Measurements from ENCODE around the gene STK32A. TPM values are rescaled to one million over a fixed set of nuclear protein-coding genes. Genes with fewer than 3 reads are reported as not detected.

The STK32A gene
- total and polyA plus RNA-seq, 9 of the 15 experiments (the other 6 are each of a cell fraction or from before 2014, with no cell fraction given), result not detected

DNA sequence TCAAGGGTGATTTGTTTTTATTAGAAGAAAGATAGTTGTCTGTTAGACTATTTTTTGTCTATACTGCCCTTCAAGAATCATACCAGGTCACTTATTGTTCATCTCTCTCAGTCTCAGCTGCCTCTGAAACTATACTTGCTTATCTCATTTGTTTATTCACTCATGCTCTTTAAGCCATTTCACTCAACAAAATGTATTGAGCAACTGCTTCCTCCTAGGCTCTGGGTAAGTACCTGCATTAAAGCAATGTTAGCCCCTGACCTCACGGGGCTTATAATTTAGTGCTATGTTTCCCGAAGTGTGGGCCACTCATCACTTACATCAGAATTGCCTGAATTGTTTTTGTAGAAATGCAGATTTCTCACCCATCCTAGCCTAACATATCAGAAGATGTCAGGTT, 174.2 kb downstream of the STK32A start (continued):
- TF ChIP-seq, protein P1, sequence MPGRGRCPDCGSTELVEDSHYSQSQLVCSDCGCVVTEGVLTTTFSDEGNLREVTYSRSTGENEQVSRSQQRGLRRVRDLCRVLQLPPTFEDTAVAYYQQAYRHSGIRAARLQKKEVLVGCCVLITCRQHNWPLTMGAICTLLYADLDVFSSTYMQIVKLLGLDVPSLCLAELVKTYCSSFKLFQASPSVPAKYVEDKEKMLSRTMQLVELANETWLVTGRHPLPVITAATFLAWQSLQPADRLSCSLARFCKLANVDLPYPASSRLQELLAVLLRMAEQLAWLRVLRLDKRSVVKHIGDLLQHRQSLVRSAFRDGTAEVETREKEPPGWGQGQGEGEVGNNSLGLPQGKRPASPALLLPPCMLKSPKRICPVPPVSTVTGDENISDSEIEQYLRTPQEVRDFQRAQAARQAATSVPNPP (IDR thresholded peaks at IDR 0.05; ENCODE audit: borderline replicate concordance, insufficient read depth, insufficient read length), result no peak
- no peak for TF ChIP-seq MCM3 (IDR thresholded peaks at IDR 0.05)
- no peak for TF ChIP-seq ZSCAN29 (IDR thresholded peaks at IDR 0.05)
- no peak for TF ChIP-seq SOX6 (IDR thresholded peaks at IDR 0.05)
- TF ChIP-seq CAMTA2 (CRISPR knock-in tag; conservative IDR thresholded peaks at IDR 0.05), result no peak
- TF ChIP-seq POLR2A (conservative IDR thresholded peaks at IDR 0.05), result no peak

DNA sequence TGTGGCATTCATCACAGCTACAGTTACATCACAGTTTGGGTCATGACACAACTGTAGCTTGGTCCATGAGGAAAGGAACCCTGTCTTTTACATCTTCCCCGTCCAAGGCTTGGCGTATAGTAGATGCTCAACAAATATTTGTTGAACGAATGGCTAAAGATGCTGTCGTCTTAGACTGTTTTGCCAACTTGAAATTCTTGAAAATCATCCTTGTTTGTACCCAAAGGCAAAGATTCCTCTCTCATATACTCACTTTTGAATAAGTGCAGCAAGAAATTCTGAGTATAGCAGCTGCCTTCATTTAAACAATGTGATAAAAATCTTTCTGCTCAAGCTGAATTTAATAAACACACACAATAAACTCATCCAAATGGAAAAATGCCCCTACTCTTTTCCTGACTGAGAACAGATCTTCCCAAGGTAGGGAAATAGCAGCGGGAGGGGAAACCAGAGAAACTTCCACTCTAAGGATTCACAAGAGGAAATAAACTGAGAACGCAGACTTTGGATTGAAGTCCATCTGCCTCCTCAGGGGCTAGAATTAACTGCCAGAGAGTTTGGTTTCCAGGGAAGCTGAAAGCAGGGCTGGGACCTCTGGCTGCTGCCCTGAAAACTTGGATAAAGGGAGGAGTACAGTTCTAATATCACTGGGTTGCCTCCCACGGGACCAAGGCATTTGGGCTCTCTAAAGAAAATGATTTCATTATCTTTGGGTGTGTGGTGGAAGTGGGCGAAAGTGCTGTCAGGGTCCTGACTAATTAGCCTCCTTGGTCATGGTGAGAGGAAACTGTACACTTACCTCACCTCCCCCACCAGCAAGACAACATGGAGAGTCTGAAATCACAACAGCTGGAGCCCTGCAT, 175.9 kb downstream of the STK32A start:
- no peaks in the 10 kb centered on the region for H3K79me2 ChIP-seq (ENCODE audit: control insufficient read depth, insufficient read depth, low read length)
- ChIA-PET POLR2A (no interaction called here), CTCF (ENCODE audit: low intra/inter-chr PET ratio) (no interaction called here)
- H4K20me1 ChIP-seq (replicated peaks; ENCODE audit: control insufficient read depth, insufficient read depth, low read length), result no peaks in the 10 kb centered on the region
- FAIRE-seq (no peak), DNase-seq (ENCODE audit: extremely low read depth in 1 of 4, low spot score in 3 of 4) (no peak), ATAC-seq (no peak)
- no peaks in the 10 kb centered on the region for H3K27me3 ChIP-seq (ENCODE audit: control insufficient read depth in 2 of 2, insufficient read depth in 2 of 2, low read length in 2 of 2)
- H3K9ac ChIP-seq (ENCODE audit: insufficient read depth in 1 of 2, low read depth in 2 of 2, low read length in 2 of 2), result no peak overlapping the region
- intact Hi-C loops (cut with micrococcal nuclease), result no loop called here
- no peaks in the 10 kb centered on the region for H3K4me1 ChIP-seq (replicated peaks in 1 of 2; ENCODE audit: control insufficient read depth in 2 of 2, insufficient read depth in 2 of 2, low read length in 2 of 2)
- H3K36me3 ChIP-seq (ENCODE audit: control insufficient read depth, insufficient read depth, low read length), result no peaks in the 10 kb centered on the region
- H3K27ac ChIP-seq (ENCODE audit: extremely low read depth, low read depth, low read length), result no peak overlapping the region
- WGBS (ENCODE audit: insufficient coverage, low coverage, missing lambda C conversion rate), result 2% methylated on average over 8 of the region's 8 CpGs
- no peaks in the 10 kb centered on the region for H3K9me1 ChIP-seq (ENCODE audit: control insufficient read depth, insufficient read depth, low read length)
- no peak overlapping the region for H3K4me2 ChIP-seq (ENCODE audit: insufficient read depth, low read length)
- no TSS peak for BruUV-seq (replicated peaks)
- H3K9me3 ChIP-seq (replicated peaks; ENCODE audit: control insufficient read depth, insufficient read depth, low read depth, low read length), result no peaks in the 10 kb centered on the region
- H2AFZ ChIP-seq (ENCODE audit: low read depth, low read length), result no peak overlapping the region
- in situ Hi-C loops (cut with MboI), result no loop called here
- no peak overlapping the region for H3K4me3 ChIP-seq
- TF ChIP-seq PHB (CRISPR knock-in tag; IDR thresholded peaks at IDR 0.05) (no peak), PCBP1 (IDR thresholded peaks at IDR 0.05; ENCODE audit: low read depth, low read length, poor library complexity, severe bottlenecking) (no peak), RUNX1 (IDR thresholded peaks at IDR 0.05; ENCODE audit: low read depth) (no peak)
- TF ChIP-seq, protein P2, sequence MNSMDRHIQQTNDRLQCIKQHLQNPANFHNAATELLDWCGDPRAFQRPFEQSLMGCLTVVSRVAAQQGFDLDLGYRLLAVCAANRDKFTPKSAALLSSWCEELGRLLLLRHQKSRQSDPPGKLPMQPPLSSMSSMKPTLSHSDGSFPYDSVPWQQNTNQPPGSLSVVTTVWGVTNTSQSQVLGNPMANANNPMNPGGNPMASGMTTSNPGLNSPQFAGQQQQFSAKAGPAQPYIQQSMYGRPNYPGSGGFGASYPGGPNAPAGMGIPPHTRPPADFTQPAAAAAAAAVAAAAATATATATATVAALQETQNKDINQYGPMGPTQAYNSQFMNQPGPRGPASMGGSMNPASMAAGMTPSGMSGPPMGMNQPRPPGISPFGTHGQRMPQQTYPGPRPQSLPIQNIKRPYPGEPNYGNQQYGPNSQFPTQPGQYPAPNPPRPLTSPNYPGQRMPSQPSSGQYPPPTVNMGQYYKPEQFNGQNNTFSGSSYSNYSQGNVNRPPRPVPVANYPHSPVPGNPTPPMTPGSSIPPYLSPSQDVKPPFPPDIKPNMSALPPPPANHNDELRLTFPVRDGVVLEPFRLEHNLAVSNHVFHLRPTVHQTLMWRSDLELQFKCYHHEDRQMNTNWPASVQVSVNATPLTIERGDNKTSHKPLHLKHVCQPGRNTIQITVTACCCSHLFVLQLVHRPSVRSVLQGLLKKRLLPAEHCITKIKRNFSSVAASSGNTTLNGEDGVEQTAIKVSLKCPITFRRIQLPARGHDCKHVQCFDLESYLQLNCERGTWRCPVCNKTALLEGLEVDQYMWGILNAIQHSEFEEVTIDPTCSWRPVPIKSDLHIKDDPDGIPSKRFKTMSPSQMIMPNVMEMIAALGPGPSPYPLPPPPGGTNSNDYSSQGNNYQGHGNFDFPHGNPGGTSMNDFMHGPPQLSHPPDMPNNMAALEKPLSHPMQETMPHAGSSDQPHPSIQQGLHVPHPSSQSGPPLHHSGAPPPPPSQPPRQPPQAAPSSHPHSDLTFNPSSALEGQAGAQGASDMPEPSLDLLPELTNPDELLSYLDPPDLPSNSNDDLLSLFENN (IDR thresholded peaks at IDR 0.05; ENCODE audit: low read depth in 2 of 2, low read length in 2 of 2), result no peak
- TF ChIP-seq, protein P3, sequence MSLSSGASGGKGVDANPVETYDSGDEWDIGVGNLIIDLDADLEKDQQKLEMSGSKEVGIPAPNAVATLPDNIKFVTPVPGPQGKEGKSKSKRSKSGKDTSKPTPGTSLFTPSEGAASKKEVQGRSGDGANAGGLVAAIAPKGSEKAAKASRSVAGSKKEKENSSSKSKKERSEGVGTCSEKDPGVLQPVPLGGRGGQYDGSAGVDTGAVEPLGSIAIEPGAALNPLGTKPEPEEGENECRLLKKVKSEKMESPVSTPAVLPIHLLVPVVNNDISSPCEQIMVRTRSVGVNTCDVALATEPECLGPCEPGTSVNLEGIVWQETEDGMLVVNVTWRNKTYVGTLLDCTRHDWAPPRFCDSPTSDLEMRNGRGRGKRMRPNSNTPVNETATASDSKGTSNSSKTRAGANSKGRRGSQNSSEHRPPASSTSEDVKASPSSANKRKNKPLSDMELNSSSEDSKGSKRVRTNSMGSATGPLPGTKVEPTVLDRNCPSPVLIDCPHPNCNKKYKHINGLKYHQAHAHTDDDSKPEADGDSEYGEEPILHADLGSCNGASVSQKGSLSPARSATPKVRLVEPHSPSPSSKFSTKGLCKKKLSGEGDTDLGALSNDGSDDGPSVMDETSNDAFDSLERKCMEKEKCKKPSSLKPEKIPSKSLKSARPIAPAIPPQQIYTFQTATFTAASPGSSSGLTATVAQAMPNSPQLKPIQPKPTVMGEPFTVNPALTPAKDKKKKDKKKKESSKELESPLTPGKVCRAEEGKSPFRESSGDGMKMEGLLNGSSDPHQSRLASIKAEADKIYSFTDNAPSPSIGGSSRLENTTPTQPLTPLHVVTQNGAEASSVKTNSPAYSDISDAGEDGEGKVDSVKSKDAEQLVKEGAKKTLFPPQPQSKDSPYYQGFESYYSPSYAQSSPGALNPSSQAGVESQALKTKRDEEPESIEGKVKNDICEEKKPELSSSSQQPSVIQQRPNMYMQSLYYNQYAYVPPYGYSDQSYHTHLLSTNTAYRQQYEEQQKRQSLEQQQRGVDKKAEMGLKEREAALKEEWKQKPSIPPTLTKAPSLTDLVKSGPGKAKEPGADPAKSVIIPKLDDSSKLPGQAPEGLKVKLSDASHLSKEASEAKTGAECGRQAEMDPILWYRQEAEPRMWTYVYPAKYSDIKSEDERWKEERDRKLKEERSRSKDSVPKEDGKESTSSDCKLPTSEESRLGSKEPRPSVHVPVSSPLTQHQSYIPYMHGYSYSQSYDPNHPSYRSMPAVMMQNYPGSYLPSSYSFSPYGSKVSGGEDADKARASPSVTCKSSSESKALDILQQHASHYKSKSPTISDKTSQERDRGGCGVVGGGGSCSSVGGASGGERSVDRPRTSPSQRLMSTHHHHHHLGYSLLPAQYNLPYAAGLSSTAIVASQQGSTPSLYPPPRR (CRISPR knock-in tag; IDR thresholded peaks at IDR 0.05; ENCODE audit: borderline replicate concordance), result no peak
